NCI-H1417 (cell line): ENCODE results near the gene TADA2B.
A peak's percentile ranks its signal among the peaks of the same experiment; 100 is the strongest.

Experiments
- DNase-seq, 3 experiments: peaks; one replicate each; lab custom pipeline; 2025; lab: John Stamatoyannopoulos, UW

TADA2B gene

GRCh38 chr4:7018281-7018680 is 24.9 kb upstream of the TADA2B start:
- no peak for DNase-seq

GRCh38 chr4:7019367-7019766 is 23.8 kb upstream of the TADA2B start:
- DNase-seq = no peak

DNA sequence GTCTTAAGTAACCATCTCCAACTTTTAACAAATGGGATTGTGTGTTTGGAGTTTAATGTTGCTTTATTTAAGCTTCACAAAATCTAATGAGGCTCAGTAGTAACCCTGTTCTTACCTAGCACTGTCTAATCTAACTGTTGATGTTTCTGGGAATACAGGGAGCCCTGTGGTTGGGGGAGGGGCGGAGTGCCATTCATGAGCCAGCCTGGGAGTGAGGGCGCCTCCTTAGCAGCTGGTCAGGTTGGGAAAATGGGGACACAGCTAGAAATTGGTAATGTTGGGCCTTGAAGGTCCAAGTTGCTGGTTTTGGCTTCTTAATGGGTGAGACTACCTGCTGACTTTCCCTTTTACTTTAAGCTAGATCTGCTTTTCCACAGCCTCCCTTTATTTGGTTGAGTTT is 22.9 kb upstream of the TADA2B start:
- DNase-seq = no peak

GRCh38 chr4:7020856-7021255 is 22.3 kb upstream of the TADA2B start:
- no peak for DNase-seq

GRCh38 chr4:7021355-7021754 is 21.8 kb upstream of the TADA2B start:
- DNase-seq = no peak

DNA sequence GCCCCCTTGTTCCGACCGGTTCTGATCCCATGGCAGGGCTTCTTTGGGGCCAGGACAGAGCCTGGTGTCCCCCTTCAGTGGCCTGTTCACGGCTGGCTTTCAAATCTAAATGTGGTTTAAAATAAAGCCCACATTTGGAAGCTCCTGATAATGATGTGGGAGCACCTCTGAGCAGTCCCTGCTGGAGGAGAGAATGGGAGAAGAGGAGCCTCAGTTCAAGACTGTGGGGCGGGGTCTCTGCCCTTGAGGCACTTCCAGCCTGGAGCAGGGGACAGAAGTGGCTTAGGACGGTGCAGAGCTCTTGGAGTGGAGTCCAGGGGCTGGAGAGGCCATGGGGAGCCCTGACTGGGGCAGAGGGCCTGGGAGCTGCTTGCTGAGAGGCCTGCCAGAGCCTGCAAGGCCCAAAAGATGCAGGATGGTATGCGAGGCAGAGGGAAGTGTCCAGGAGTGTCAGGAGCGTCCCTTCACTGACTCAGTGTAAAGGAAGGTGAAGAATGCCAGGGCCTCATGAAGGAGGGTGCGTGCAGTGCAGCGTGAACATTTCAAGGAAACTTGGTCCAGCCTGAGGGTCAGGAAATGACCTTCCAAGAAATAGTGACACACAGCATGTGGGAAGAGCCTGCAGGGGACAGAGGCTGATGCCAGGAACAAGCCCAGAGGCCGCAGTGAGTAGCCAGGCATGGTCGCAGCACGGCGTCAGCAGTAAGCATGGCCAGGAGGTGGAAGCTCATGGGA is 21.1 kb upstream of the TADA2B start:
- no peak for DNase-seq

DNA sequence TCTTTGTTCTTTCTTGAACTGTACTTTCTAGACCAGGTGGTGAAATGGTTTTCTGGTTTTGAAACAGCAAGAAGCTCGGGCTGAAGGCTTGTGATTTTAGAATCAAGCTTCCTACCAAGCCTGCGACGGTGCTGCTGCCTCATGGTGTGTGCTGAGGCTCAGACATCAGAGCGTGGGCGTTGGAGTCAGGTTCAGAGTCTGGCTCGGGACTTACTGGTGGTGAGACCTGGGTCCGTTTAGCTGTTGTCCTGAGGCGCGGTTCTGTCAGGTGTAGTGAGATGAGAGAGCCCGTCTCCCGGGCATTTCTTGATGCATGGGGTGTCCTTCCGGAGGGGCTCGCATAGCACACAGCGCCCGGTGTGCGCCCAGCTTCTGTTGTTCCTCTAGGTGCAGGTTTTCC is 19.7 kb upstream of the TADA2B start:
- DNase-seq = no peak

DNA sequence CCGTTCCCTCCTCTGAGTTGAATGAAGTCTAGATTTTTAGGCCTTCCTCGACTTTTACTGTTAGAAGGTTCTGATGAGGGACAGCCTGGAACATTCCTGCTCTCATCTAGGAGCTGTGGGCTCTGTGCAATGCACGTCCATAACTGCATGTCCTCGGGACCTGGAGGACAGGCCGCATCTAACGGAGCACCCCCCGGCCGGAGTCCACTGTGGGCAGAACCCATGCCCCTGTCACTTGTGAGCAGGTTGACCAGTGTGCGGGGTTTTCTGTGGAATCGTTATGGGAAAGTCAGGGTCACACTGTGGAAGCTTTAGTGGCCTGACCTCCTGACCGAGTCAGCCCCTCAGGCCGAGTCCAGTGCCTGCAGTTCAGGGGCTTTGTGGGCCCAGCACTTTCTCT is 19.3 kb upstream of the TADA2B start:
- no peak for DNase-seq

DNA sequence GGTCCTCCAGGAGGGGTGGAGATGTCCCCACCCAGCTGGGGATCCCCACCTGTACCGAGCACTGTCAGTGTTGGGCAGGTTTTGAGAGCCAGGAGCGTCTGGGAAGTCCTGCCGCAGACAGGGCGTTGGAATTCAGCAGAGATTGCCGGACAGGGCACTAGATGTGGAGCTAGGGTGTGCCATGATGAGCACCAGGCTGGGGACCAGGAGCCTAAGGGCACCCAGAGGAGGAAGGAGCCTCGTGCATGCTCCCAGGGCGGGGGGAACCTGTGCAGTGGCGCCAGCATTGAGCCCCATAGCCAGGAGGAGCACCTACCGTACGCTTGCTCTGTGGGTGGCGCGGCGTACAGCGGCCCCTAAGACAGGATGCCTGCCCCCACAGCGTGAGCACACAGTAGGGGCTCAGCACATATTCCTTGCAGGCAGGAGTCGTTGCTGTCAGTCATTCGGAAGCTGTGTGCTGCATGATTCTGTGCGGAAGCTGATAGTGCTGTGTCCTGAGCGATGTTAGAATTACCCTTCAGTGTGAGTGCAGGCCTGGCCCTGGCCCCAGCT is 18.8 kb upstream of the TADA2B start:
- no peak for DNase-seq

DNA sequence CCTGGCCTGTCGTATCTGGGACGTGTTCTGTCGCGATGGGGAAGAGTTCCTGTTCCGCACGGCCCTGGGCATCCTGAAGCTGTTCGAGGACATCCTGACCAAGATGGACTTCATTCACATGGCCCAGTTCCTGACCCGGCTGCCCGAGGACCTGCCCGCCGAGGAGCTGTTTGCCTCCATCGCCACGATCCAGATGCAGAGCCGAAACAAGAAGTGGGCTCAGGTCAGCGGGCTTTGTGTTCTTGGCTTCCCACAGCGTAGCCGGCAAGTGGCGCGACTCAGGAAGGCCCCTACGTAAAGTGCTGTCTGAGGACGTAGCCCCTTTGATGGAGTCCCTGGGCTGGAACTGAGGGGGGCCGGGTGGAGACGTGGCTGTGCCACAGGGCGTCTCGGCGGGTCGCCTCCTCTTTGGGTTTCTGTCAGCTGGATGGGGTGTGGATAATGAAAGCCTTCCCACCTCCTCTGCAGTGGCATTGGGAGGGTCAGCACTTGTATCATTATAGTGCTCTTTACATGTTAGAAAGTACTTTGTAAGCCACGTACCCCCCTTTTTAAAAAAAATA is 18.1 kb upstream of the TADA2B start:
- no peak for DNase-seq

DNA sequence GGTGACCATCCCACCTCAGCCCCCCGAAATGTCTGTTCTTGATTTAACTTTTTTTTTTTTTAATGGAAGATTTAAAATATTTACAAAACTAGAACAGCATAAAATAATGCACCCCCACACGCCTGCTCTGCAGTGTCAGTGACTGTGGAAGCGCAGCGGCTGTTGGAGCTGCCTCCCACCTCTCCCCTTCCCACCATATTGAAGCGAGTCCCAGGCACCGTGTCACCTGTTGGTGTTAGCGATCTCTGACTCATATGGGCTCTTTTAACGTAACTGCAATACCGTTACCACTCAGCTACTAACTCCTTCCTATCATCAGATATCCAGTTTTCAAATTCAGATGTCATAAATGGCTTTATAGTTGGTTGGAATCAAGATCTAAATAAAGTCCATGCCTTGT is 17.1 kb upstream of the TADA2B start:
- no peak for DNase-seq

DNA sequence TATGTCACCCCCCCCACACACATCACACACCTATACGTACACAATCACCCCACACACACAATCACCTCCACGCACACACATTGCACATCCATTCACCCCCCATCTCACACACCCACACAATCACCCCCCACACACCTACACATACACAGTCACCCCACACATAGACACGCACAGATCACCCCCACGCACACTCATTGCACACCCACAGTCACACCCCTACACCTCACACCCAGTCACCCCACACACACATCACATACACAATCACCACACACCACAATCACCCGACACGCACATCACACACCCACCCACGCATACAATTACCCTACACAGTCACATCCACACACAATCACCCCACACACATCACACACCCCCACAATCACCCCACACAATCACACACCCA is 15.9 kb upstream of the TADA2B start:
- no peak for DNase-seq

GRCh38 chr4:7027913-7028312 is 15.3 kb upstream of the TADA2B start:
- no peak for DNase-seq

GRCh38 chr4:7029212-7029611 is 14.0 kb upstream of the TADA2B start:
- DNase-seq = no peak

DNA sequence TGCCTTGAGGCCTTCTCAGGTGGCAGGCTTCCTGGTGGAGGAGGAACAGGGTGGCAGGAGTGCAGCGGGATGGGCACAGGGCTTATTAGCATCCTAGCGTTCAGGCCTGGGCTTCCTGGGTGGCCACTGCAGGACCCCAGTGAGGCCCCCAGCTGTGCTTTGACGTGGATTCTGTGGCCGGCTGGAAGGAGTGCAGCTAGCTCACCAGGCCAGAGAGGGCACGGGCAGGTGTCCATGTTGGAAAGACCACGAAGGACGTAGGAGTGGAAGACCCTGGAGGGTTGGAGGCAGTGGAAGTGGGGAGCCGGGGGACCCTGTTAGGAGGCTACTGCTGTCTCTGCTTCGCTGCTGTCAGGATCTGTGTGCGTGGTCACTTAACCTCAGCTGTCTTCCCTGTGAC is 13.3 kb upstream of the TADA2B start:
- DNase-seq = no peak

GRCh38 chr4:7030856-7031255 is 12.3 kb upstream of the TADA2B start:
- no peak for DNase-seq

DNA sequence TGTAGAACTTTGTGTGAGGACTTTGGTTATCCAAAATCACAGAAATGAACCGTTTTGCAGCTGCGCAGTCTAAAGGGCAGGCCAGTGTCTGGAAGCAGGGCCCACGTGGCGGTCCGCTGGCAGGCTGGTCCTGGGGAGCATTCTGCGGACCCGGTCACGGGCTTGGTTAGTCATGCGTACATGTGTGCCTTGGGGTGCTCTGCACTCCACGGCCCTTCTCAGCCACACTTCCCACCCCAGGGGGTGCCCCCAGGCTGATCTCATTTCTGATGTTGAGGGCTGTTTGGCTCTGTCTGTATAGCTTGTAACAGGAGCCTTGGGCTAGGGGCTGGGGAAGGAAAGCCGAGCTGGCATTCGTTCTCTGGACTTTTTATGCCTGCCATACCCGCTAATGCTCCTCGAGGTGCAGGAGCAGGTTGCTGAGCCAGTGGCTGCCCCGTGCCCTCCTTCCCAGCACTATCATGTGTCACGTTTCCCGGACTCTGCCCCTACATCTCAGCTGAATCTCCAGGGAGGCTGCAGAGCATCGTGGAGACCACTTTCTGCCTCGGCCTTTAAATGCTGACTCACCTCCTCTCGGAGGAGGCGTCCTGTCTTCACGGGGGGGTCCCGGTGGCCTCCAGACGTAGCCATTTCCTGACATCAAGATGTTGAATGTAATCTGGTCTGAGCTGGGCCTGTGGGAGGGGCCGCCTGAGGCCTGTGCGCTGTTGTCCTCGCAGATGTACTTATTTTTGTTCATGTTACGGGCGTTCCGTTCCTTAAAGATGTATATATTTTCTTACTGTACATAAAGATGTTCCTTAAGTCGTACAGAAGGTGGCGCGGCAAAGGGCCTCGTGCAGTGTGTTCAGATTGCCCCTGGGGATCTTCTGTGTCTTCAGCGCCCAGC is 11.4 kb upstream of the TADA2B start:
- DNase-seq = no peak

GRCh38 chr4:7032596-7032995 is 10.6 kb upstream of the TADA2B start:
- no peak for DNase-seq

DNA sequence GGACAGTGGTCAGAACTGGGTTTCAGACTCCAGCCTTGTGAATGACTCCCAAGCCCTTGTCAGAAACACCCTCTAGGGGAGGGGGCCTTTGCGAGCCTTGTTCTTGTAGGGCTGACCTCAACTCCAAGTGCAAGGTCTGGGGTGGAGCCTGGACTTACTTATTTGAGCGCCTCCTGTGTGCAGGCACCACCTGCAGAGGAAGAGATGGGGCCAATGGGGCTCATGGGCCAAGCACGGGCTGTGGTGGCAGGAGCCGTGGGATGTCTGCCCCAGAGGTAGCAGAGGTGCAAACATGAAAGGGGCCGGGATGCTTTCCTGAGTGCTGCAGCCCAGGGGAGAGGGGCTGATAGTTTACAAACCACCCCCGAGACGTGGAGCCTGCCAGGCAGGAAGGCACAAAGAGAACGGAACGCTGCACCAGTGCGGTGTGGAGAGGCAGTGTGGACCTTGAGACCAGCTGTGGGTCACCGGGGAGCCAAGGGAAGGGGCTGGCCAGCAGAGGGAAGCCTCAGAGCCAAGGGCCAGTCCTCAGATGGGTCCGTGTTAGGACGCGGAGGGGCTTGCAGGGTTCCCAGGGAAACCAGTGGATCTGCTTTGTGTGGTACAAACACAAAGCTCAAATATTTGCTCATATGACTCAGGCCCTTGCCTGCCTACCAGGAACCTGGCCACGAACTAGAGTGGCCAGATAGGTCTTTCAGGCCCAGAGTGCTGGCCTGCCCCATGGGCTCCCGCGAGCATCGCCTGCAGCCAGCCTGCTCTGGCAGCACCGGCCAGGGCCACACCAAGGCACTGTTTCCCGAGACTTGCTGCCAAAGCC is 8.7 kb upstream of the TADA2B start:
- peak in 1 of 3 experiments; percentile 10 for DNase-seq

GRCh38 chr4:7037425-7037824 is 5.7 kb upstream of the TADA2B start:
- DNase-seq = no peak

DNA sequence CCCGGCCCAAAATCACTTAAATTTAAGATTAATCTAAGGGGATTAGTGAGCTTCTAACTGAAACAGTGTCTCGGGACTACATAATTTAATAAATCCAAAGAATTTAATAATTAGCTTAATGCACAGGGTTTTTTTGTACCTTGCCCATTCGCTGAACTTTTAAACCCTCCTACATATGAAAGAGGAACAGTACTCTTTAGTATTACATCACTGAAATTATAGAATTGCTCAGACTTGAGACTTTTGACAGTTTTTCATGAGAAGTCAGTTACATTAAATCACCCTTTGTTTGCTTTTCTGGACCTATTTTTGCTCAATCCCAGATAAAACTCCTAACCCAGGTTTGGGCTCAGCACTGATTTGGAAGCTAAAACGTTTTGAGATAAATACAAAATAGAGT is 2.4 kb upstream of the TADA2B start:
- no peak for DNase-seq

DNA sequence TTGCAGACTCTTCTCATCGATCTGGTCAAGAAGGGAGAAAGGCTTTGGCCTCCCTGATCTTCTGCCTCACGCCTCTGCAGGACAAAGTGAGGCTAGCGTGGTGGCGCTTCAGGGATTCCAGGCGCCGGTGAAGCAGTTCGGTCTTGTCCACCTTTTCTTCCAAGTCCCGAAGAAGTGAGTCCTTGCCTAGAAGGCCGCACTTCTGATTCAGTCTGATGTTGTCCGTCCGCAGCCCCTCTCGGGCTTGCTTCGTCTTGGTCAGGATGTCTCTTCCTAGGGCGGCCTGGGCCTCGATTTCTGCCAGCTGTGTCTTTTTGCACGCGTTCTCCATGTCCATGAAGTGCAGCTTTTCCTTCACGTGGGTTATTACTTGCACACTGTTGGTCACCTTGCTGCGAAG is 1.9 kb upstream of the TADA2B start:
- no peak for DNase-seq
